Skeletal muscle tissue (tissue), 4 donors: ENCODE measurements around the gene PACRG. TPM values are rescaled to one million over a fixed set of nuclear protein-coding genes. Genes with fewer than 3 reads are reported as not detected.

Source experiments
- H3K27ac ChIP-seq: one replicate; pipeline ENCODE4 v1.7.0; 2013; ENCODE audit warnings: mild to moderate bottlenecking, low read depth, low read length, inconsistent platforms
- H3K27me3 ChIP-seq, 3 donors: one replicate each; pipeline ENCODE4 v1.7.0; 2013; ENCODE audit warnings: low read length in 3 of 3; ENCODE audit not compliant: control insufficient read depth in 3 of 3, insufficient read depth in 3 of 3
- H3K36me3 ChIP-seq, 3 donors: one replicate each; pipeline ENCODE4 v1.7.0; 2013; ENCODE audit warnings: low read length in 3 of 3; ENCODE audit not compliant: control insufficient read depth in 3 of 3, insufficient read depth in 3 of 3
- H3K4me1 ChIP-seq, 3 donors: one replicate each; pipeline ENCODE4 v1.7.0; 2013; ENCODE audit warnings: low read length in 3 of 3, mild to moderate bottlenecking in 3 of 3; ENCODE audit not compliant: control insufficient read depth in 3 of 3, insufficient read depth in 3 of 3
- H3K4me3 ChIP-seq, 3 donors: one replicate each; pipeline ENCODE4 v1.7.0; 2013; ENCODE audit warnings: low read length in 3 of 3
- H3K9ac ChIP-seq, 3 donors: one replicate each; pipeline ENCODE4 v1.7.0; 2013; ENCODE audit warnings: low read length in 3 of 3, mild to moderate bottlenecking in 3 of 3, moderate library complexity in 2 of 3, low read depth in 1 of 3
- H3K9me3 ChIP-seq, 3 donors: one replicate each; pipeline ENCODE4 v1.7.0; 2013; ENCODE audit warnings: low read length in 3 of 3; ENCODE audit not compliant: control insufficient read depth in 3 of 3
- total RNA-seq: library from RNA; depleted of rRNA; stranded (reverse); fragments of >200 nt; gene quantifications from one replicate; pipeline ENCODE4 v1.2.3, GENCODE V29; 2014
- donor health status: Osteomylitis.

PACRG gene
- total RNA-seq, 1 donor from 2014 or later: 1.0 TPM

GRCh38 chr6:162900503-162900902 lies 172.7 kb downstream of the PACRG start:
- no peaks in the 10 kb centered on the region for H3K27me3 ChIP-seq
- H3K9ac ChIP-seq: no peak overlapping the region
- H3K9me3 ChIP-seq: peaks cover 0 to 2% (median 0%) of the 10 kb centered on the region in 3 donors
- H3K4me1 ChIP-seq: no peaks in the 10 kb centered on the region
- H3K36me3 ChIP-seq: no peaks in the 10 kb centered on the region
- H3K4me3 ChIP-seq: no peak overlapping the region
- no peak overlapping the region for H3K27ac ChIP-seq

- Histone ChIP-seq H3K9me3 (peaks cover 2 to 4% (median 3%) of the 10 kb centered on the region in 3 donors), H3K4me3 (no peak overlapping the region), H3K27me3 (no peaks in the 10 kb centered on the region), H3K36me3 (no peaks in the 10 kb centered on the region), H3K27ac (no peak overlapping the region), H3K9ac (no peak overlapping the region), H3K4me1 (no peaks in the 10 kb centered on the region)
These were observed 176.4 kb downstream of the PACRG start for GRCh38 chr6:162904069-162904663.

- Histone ChIP-seq H3K27ac (no peak overlapping the region), H3K4me3 (no peak overlapping the region), H3K36me3 (no peaks in the 10 kb centered on the region), H3K9ac (no peak overlapping the region), H3K4me1 (no peaks in the 10 kb centered on the region), H3K9me3 (peaks cover 2 to 4% (median 3%) of the 10 kb centered on the region in 3 donors), H3K27me3 (no peaks in the 10 kb centered on the region)
These were observed 178.7 kb downstream of the PACRG start for GRCh38 chr6:162906479-162906878.

- no peaks in the 10 kb centered on the region for H3K36me3 ChIP-seq
- no peaks in the 10 kb centered on the region for H3K27me3 ChIP-seq
- no peak overlapping the region for H3K27ac ChIP-seq
- H3K9ac ChIP-seq: no peak overlapping the region
- peaks cover 2 to 4% (median 3%) of the 10 kb centered on the region in 3 donors for H3K9me3 ChIP-seq
- H3K4me3 ChIP-seq: no peak overlapping the region
- no peaks in the 10 kb centered on the region for H3K4me1 ChIP-seq
These were observed 180.2 kb downstream of the PACRG start for GRCh38 chr6:162907876-162908481.

GRCh38 chr6:162913206-162913605 lies 185.4 kb downstream of the PACRG start:
- Histone ChIP-seq H3K4me1 (no peaks in the 10 kb centered on the region), H3K27ac (no peak overlapping the region), H3K36me3 (no peaks in the 10 kb centered on the region), H3K27me3 (no peaks in the 10 kb centered on the region), H3K9ac (no peak overlapping the region), H3K9me3 (peaks cover 0 to 3% (median 0%) of the 10 kb centered on the region in 3 donors), H3K4me3 (no peak overlapping the region)

- Histone ChIP-seq H3K27me3 (no peaks in the 10 kb centered on the region), H3K36me3 (no peaks in the 10 kb centered on the region), H3K9ac (no peak overlapping the region), H3K27ac (no peak overlapping the region), H3K9me3 (no peaks in the 10 kb centered on the region), H3K4me1 (no peaks in the 10 kb centered on the region), H3K4me3 (no peak overlapping the region)
These were observed 189.7 kb downstream of the PACRG start for GRCh38 chr6:162917506-162917905.

GRCh38 chr6:162921062-162921461 lies 193.3 kb downstream of the PACRG start:
- no peaks in the 10 kb centered on the region for H3K9me3 ChIP-seq
- H3K4me3 ChIP-seq: no peak overlapping the region
- H3K36me3 ChIP-seq: no peaks in the 10 kb centered on the region
- no peaks in the 10 kb centered on the region for H3K4me1 ChIP-seq
- no peak overlapping the region for H3K9ac ChIP-seq
- no peak overlapping the region for H3K27ac ChIP-seq
- H3K27me3 ChIP-seq: no peaks in the 10 kb centered on the region

GRCh38 chr6:162921510-162922040 lies 193.8 kb downstream of the PACRG start:
- Histone ChIP-seq H3K9ac (no peak overlapping the region), H3K9me3 (no peaks in the 10 kb centered on the region), H3K36me3 (no peaks in the 10 kb centered on the region), H3K27ac (no peak overlapping the region), H3K27me3 (no peaks in the 10 kb centered on the region), H3K4me3 (no peak overlapping the region), H3K4me1 (no peaks in the 10 kb centered on the region)

GRCh38 chr6:162922563-162923166 lies 194.9 kb downstream of the PACRG start:
- Histone ChIP-seq H3K27ac (no peak overlapping the region), H3K4me1 (no peaks in the 10 kb centered on the region), H3K9ac (no peak overlapping the region), H3K4me3 (no peak overlapping the region), H3K36me3 (no peaks in the 10 kb centered on the region), H3K9me3 (peaks cover 0 to 2% (median 0%) of the 10 kb centered on the region in 3 donors), H3K27me3 (no peaks in the 10 kb centered on the region)

GRCh38 chr6:162934844-162935243 lies 207.1 kb downstream of the PACRG start:
- Histone ChIP-seq H3K27ac (no peak overlapping the region), H3K4me3 (no peak overlapping the region), H3K9ac (no peak overlapping the region), H3K36me3 (no peaks in the 10 kb centered on the region), H3K4me1 (no peaks in the 10 kb centered on the region), H3K9me3 (peaks cover 2 to 10% (median 9%) of the 10 kb centered on the region in 3 donors), H3K27me3 (no peaks in the 10 kb centered on the region)
